Esophagus squamous epithelium (tissue), 4 donors: ENCODE data around the gene TNPO3.

Source experiments
- CTCF ChIP-seq, 6 experiments: fragments of 450-650 bp in 4 of 6; fragments of 200-600 bp in 2 of 6; sonication (generic) in 2 of 6; IDR thresholded peaks; one replicate each; pipeline ENCODE4 v1.5.1; 2016 to 2019; ENCODE audit warnings: antibody characterized with exemption in 6 of 6, mild to moderate bottlenecking in 4 of 6, moderate library complexity in 4 of 6
- POLR2A ChIP-seq, 4 donors: fragments of 450-650 bp; IDR thresholded peaks; one replicate each; pipeline ENCODE4 v1.6.1; 2017; ENCODE audit warnings: antibody characterized with exemption in 4 of 4, mild to moderate bottlenecking in 4 of 4, moderate library complexity in 3 of 4

- TF ChIP-seq CTCF (IDR thresholded peaks at IDR 0.05), result no peak
- no peak for TF ChIP-seq POLR2A (IDR thresholded peaks at IDR 0.05)
Observed at GRCh38 chr7:129043012-129043411, 11.9 kb downstream of the TNPO3 start.
